Dedifferentiated amniotic fluid mesenchymal stem cell (primary cell): Measurements from ENCODE around the gene GPNMB.

Source experiments
- DNase-seq: peaks from one replicate; pipeline ENCODE4 v3.0.0-alpha.2; 2016; ENCODE audit errors: extremely low spot score

GPNMB gene

DNA sequence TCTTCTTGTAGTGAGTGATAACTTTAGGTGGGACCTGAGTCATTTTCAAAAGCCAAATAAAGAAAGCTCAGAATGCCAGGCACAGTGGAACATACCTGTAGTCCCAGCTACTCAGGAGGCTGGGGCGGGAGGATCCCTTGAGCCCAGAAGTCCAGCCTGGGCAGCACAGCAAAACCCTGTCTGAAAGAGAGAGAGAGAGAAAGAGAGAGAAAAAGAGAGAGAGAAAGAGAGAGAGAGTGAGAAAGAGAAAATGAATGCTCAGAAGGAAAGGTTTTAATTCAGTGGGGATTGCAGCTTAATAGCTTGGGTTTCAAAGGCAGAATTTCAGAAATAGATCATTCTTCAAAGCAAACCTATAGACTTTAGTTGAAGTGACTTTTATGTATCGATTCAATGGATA is 25.7 kb downstream of the GPNMB start:
- DNase-seq: no peak

- DNase-seq: peak; percentile 62
Observed at GRCh38 chr7:23273141-23273599, 26.6 kb downstream of the GPNMB start.

GRCh38 chr7:23275912-23276311 is 29.3 kb downstream of the GPNMB start:
- DNase-seq: no peak

DNA sequence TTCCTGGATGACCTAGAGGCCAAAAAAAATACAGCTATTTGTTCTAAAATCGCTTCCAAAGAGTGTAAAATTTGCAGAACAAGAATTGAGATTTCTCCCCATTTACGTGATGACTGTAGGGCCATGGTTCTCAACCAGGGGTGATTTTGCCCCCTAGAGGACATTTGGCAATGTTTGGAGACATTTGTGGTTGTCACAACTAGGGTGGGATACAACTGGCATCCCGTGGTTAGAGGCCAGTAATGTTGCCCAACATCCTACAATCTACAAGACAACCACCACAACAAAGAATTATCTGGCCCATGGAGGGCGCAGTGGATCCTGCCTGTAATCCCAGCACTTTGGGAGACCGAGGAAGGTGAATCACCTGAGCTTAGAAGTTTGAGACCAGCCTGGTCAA is 29.8 kb downstream of the GPNMB start:
- DNase-seq: no peak

DNA sequence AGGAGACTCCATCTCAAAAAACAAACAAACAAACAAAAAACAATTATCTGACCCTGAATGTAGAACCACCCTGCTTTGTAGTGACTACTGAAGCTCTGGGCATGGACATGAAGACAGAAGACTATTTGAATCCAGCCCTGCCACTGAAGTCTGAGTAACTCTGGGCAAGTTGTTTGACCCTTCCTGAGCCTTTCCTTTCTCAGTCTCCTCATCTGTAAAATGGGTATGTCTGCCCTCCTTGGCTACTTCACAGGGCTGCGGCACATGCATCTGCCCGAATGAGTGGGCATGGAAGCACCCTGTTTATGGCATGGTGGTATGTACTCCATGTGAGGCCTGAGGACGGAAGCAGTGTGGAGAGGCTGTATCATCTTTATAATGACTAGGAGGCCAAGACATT is 30.4 kb downstream of the GPNMB start:
- no peak for DNase-seq

DNA sequence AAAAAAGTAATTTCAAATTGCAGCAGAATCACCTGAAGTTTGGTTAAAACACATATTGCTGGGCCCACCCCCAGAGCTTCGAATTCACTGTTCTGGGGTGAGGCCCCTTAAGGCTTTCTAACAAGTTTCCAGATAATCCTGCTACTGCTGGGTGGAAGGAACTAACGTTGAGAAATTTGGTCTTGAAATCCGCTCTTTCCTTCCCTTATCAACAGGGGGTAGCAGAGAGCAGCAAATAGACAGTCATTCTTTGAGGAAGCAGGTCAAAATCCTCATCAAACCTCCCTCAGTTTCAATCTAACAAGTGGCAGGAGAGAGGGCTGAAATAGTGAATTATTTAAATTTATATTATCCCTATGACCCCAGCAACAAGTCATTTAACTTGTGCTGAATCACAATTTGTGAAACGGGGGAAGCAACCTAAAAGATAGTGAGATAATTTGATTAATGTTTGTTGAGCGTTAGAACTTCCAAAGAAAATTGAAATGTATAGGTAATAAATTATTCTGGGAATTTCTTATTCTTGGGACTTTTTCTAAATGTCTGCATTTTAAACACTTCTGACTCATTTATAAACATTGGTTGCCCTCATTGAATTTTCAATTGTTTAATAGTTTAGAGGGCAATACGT is 30.9 kb downstream of the GPNMB start:
- DNase-seq: peak; percentile 71

- DNase-seq: no peak
Observed at GRCh38 chr7:23279819-23280525, 33.4 kb downstream of the GPNMB start.

DNA sequence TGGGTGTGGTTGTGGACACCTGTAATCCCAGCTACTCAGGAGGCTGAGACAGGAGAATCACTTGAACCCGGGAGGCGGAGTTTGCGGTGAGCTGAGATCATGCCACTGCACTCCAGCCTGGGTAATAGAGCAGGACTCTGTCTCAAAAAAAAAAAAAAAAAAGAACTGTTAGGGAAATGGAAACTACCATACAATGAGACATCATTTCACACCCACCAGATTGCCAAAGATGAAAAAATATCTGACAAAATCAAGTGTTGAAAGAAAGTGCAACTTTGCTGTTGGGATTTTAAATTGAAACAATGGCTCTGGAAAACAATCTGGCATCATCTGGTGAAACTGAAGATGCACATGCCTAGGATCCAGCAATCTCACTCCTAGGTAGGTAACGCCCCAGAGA is 36.5 kb downstream of the GPNMB start:
- DNase-seq: no peak

DNA sequence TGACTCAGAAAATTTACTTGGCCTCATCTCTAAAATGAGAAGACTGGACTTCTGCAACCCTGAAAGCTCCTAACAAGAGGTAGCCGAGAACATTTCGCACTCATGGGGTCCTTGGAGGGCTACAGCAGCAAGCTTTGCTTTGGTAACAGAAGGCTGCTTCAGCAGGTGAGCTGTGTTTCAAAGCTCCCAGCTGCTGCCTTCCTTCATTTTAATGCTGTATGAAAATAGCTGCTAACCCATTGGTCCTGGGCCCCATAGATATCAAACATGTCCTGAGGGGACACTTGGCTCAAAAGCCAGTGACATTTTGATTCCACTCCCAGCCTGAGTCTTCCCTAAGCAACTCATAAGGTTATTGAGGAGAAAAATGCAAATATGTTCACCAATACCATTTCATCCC is 38.3 kb downstream of the GPNMB start:
- no peak for DNase-seq

DNA sequence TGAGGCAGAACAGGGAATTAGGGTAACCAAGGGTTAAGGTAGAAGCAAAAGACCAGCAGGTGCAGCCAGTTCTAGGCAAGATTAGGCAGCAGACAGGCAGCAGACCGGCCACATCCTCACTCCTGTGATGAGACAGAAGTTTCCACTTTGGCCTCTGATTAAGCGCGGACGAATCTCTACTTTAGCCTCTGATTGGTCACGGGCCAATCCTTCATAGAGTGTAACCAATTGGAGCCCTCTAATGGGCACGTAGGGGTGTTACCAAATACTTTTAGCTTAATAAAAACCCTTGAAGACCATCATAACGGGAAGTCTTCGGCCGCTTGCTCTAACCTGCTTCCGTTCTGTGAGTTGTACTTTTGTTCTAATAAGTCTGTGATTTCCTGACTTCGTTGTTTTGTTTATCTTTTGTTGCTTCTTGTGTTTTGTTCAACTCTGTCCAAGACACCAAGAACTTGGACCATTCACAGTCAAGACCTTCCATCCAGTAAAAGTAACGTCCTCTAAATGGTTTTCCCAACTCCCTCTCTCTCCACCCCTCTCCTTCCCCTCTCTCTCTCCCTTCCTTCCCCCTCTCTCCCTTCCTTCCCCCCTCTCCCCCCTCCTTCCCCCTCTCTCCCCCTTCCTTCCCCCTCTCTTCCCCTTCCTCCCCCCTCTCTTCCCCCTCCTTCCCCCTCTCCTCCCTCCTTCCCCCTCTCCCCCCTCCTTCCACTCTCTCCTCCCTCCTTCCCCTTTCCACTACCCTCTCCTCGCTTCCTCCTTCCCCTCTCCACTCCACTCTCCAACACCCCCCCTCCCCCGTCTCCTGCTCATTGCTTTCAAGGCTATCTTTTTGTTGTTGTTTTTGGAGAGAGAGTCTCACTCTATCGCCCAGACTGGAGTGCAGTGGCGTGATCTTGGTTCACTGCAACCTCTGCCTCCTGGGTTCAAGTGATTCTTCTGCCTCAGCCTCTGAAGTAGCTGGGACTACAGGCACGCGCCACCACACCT is 39.4 kb downstream of the GPNMB start:
- DNase-seq: no peak

- DNase-seq: no peak
Observed at GRCh38 chr7:23287612-23288011, 41.0 kb downstream of the GPNMB start.

GRCh38 chr7:23290993-23291392 is 44.4 kb downstream of the GPNMB start:
- no peak for DNase-seq

DNA sequence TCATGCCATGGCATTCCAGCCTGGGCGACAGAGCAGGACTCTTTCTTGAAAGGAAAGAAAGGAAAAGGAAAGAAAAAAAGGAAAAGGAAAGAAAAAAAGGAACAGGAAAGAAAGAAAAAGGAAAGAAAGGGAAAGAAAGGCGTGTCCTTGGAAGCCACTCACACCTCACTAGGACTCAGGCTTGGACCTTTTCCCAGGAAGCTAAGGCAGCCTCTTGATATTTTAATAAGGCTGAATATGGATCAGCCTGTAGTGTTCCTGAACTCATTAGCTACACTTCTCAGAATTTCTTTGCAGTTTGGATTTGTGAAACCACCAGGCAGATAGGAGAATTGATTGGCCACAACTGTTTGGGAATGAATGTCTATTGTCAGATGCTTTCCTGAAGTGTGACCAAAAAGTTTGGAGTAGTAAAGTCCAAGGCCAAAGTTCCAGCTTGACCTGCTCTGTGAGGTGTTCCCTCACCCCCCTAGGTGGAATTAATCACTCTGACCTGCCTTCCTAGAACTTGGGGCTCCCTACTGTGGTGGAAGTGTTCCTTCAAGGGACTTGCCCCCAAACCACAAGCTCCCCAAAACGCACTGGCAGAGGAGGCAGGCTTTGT is 45.5 kb downstream of the GPNMB start:
- DNase-seq: no peak

GRCh38 chr7:23292623-23293022 is 46.0 kb downstream of the GPNMB start:
- no peak for DNase-seq

DNA sequence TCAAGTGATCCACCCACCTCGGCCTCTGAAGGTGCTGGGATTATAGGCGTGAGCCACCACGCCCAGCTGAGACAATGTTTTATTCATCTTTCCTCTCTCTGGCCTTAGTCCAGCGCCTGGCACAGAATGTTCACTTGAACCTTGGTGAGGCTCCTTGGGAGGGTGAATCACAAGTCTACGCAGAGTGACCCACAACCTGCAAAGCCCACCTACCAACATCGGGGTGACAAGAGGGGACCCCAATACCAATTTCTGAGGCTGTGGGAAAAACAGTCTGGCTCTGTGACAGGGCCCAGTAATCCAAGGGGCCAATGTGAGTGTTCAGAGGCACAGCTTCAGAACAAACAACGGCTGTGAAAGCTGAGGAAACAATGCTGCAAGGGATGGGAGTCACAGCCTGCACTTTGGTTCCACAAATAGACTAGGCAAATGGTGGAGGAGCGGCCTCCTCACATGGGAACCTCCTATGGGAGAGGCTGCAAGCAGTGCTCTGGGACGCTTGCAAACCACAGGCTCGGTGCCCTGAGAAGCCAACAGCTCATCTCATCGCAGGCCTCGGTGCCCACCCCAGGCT is 47.0 kb downstream of the GPNMB start:
- DNase-seq: no peak

DNA sequence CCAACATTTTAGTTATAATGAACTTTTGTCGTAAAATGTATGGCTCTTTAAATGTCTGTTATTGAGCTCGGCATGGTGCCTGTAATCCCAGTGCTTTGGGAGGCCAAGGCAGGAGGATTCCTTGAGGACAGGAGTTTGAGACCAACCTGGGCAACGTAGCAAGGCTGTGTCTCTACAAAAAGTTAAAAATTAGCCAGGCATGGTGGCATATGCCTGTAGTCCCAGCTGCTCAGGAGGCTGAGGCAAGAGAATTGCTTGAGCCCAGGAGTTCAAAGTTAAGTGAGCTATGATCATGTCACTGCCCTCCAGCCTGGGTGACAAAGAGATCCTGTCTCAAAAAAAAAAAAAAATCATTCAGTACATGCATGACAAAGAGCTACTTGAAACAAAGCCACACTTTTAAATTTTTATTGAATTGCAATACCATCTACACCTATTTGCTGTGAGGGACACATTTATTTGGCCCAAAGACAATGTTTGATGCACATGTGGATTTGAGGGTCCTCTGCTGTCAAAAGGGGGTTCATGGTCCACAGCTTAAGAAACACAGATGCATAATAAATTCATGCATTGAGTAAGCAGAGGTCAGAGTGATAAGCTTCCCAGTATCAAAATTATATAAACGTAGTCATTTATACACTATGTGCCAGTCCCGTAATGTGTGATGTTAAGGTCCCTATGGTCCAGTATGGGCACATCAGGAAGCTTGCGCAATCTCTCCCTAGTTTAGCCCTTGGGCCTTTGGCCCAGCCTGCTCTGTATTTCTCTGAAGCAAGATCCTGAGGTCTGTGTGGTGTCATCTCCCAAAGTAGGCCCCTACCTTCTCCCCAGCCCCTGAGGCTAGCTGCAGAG is 48.2 kb downstream of the GPNMB start:
- DNase-seq: no peak

- DNase-seq: no peak
Observed at GRCh38 chr7:23295401-23295697, 48.8 kb downstream of the GPNMB start.

DNA sequence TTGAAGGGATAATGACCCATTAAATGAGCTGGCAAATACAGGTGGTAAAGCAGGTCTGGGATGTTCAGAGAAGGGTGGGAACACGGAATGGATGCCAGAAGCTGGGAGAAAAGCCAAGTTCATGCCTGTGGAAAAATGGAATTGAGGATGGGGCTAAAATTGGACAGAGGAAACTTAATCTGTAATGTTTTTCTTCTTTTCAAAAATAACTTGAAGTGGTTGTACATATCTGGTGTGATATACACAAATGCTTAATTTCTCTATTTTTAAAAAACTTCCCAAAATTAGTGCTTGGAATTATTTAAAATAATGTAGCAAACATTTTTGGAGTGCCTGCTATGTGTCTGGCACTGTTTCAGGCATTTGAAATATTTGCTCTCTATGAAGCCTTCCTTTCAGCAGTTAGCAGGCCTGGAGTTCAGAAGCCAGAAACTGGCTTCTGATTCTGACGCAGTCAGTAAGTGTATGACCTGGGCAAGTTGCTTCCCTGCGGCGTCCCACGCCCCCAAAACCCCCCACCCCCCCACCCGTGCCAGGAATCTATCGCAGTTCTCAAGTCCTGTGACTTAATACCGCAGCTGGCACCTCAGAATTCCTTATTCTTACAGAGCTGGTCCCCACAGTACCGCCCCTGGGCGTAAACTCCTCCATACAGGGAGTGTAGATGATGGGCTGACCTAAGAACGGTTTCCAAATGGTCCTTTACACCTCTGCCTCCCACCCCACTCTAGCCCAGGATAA is 51.7 kb downstream of the GPNMB start:
- peak; percentile 54 for DNase-seq

DNA sequence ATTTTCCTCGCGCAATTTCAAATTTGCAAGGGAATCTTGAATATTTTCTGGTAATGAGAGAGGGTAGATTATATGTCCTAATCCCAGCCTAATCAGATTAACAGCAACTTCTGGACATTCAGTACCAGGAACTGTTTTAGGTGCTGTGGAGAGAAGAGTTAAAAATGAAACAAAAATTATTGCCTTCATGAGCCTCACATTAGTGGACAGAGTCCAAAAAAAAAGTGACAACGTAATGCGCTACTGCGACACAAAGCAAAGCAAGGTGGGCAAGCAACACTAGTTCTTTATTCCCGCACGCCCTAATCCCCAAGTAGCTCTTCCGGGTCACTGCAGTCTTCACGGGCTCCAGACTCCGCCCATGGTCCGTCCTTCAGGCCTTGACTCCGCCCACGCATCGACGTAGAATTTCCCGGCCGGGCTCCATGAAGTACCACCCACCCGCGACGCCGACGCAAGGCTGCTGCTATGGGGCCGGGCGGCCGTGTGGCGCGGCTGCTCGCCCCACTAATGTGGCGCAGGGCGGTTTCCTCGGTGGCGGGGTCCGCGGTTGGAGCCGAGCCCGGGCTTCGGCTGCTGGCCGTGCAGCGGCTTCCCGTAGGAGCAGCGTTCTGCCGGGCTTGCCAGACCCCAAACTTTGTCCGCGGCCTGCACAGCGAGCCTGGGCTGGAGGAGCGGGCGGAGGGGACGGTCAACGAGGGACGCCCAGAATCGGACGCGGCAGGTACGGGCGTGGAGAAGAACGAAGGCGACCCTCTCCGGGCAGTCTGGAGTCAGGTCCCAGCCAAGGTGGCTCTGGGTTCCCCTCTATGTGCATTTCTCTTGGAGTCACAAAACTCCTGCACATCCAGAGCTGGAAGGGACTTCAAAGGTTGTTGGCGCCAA is 52.6 kb downstream of the GPNMB start, which contains the start of gene MALSU1:
MALSU1 (plus strand) TSS at position 455 of the 885 bp plus-strand sequence; CDS start at position 469, 14 bp downstream.
- peak; percentile 98 for DNase-seq
